HepG2 (cell line): ENCODE data around the gene NOTCH2. TPM values are rescaled to one million over a fixed set of nuclear protein-coding genes. Genes with fewer than 3 reads are reported as not detected.
"Not testable (repeated sequence)": the region's sequence is repeated elsewhere in the genome, so short reads cannot be mapped to it uniquely, and the experiment has no call there.

ENCODE experiments used
- ATAC-seq: fragments of 200-7000 bp; cut with Tn5 transposase; 3 replicates; pipeline ENCODE4 v1.9.1; 2020; ENCODE audit warnings: mild to moderate bottlenecking, moderate library complexity
- BruUV-seq: library from RNA; stranded (reverse); fragments of 400-500 nt; replicated peaks from 2 replicates; lab custom pipeline; 2021; lab: Mats Ljungman, UMichigan
- CTCF ChIA-PET: fragments of 300-600 bp; formaldehyde crosslinking; extraction: SDS; loops from one replicate; lab custom pipeline; 2021; ENCODE audit warnings: low total read pairs, inconsistent platforms, low intra/inter-chr PET ratio; lab: Yijun Ruan, JAX
- POLR2A ChIA-PET: fragments of 350-600 bp; sonication (Branson Sonifier 250); formaldehyde crosslinking; loops from one replicate; lab custom pipeline; 2020; ENCODE audit warnings: antibody characterized with exemption, inconsistent platforms; lab: Yijun Ruan, JAX
- DNase-seq: peaks from one replicate; pipeline ENCODE4 v3.0.0-alpha.2; 2015; ENCODE audit warnings: low spot score
- FAIRE-seq: peaks from 3 replicates; lab custom pipeline; 2011; peaks lifted over from hg19 to GRCh38; lab: Jason Lieb, UNC
- H2AFZ ChIP-seq: one replicate; pipeline ENCODE4 v1.6.1; 2011; ENCODE audit warnings: low read length, inconsistent platforms
- H3K27ac ChIP-seq: fragments of 300-600 bp; 3 replicates; pipeline ENCODE4 v1.8.0; 2011; ENCODE audit warnings: mixed run types, mild to moderate bottlenecking, mixed read lengths, low read length, inconsistent platforms; ENCODE audit not compliant: insufficient read depth; ENCODE audit errors: extremely low read length
- H3K27me3 ChIP-seq, 2 experiments: fragments of 200-600 bp in 1 of 2; 2 replicates in 1 of 2; 3 replicates in 1 of 2; pipeline versions ENCODE4 v1.6.0 to v1.8.0; 2011; ENCODE audit warnings: low read length in 2 of 2, mild to moderate bottlenecking in 2 of 2, moderate library complexity in 2 of 2, inconsistent platforms in 1 of 2; ENCODE audit not compliant: insufficient read depth in 2 of 2, control insufficient read depth in 1 of 2
- H3K36me3 ChIP-seq, 2 experiments: fragments of 200-600 bp in 1 of 2; replicated peaks in 1 of 2; 2 replicates in 1 of 2; 3 replicates in 1 of 2; pipeline versions ENCODE4 v1.5.1 to v1.8.0; 2011; ENCODE audit warnings: low read length in 2 of 2, inconsistent platforms in 1 of 2; ENCODE audit not compliant: insufficient read depth in 2 of 2, control insufficient read depth in 1 of 2
- H3K4me1 ChIP-seq: 2 replicates; pipeline ENCODE4 v1.5.1; 2012; ENCODE audit warnings: low read length, inconsistent platforms; ENCODE audit not compliant: insufficient read depth
- H3K4me2 ChIP-seq: 2 replicates; pipeline ENCODE4 v1.6.0; 2011; ENCODE audit warnings: low read depth, low read length, inconsistent platforms
- H3K4me3 ChIP-seq, 3 experiments: fragments of 200-600 bp in 1 of 3; sonication (generic), shearing (Covaris generic) in 1 of 3; replicated peaks in 1 of 3; 2 replicates each; pipeline ENCODE4 v1.5.1; 2011 to 2016; ENCODE audit warnings: low read length in 3 of 3, inconsistent platforms in 2 of 3, low read depth in 2 of 3, mild to moderate bottlenecking in 2 of 3, control low read depth in 1 of 3, mixed read lengths in 1 of 3; ENCODE audit not compliant: insufficient read depth in 1 of 3
- H3K79me2 ChIP-seq: one replicate; pipeline ENCODE4 v1.6.1; 2011; ENCODE audit warnings: low read length, inconsistent platforms; ENCODE audit not compliant: insufficient read depth
- H3K9ac ChIP-seq: 2 replicates; pipeline ENCODE4 v1.6.0; 2011; ENCODE audit warnings: mild to moderate bottlenecking, low read depth, low read length, inconsistent platforms; ENCODE audit not compliant: insufficient read depth
- H3K9me3 ChIP-seq: 2 replicates; pipeline ENCODE4 v1.5.1; 2012; ENCODE audit warnings: mild to moderate bottlenecking, low read length
- H4K20me1 ChIP-seq: 2 replicates; pipeline ENCODE4 v1.6.0; 2011; ENCODE audit warnings: inconsistent platforms, mild to moderate bottlenecking, low read length, moderate library complexity; ENCODE audit not compliant: insufficient read depth
- WGBS: methylation state at CpG from one replicate; pipeline ENCODE4 v1.1.6; 2017; ENCODE audit warnings: low lambda C conversion rate; 5-methylcytosine and 5-hydroxymethylcytosine counted together
- in situ Hi-C: cut with HindIII; loops from 2 replicates; pipeline ENCODE4 v1.10.0; 2017; ENCODE audit warnings: low pct_unique_long_range_greater_than_20kb; ENCODE audit not compliant: extremely low pct_ligation_motif_present
- intact Hi-C: fragments of 100-400 bp; cut with micrococcal nuclease; formaldehyde crosslinking; loops from one replicate; pipeline ENCODE4 v1.10.0; 2022; ENCODE audit not compliant: unreplicated experiment
- polyA plus RNA-seq, 8 experiments: library from polyadenylated mRNA; depleted of rRNA in 3 of 8; stranded (reverse) in 7 of 8; unstranded in 1 of 8; fragments of >200 nt; fragmentation: Illumina TruSeq in 4 of 8; extraction: Trizol in 4 of 8; gene quantifications; 2 replicates each; pipeline versions ENCODE4 v1.2.1 to v1.2.3, GENCODE V29; 2011 to 2016; ENCODE audit warnings: low read depth in 4 of 8, missing spikeins in 1 of 8, mixed read lengths in 1 of 8; ENCODE audit not compliant: insufficient read depth in 1 of 8
- total RNA-seq, 5 experiments: library from RNA; depleted of rRNA; stranded (reverse); fragments of >200 nt; fragmentation: Illumina TruSeq; extraction: Trizol; gene quantifications; 2 replicates each; pipeline ENCODE4 v1.2.3, GENCODE V29; 2016; ENCODE audit warnings: low read depth in 1 of 5

The NOTCH2 gene
- total and polyA plus RNA-seq, 2 of the 13 experiments (the other 11 are each of a cell fraction or from before 2014, with no cell fraction given): 4.0 to 11.4 TPM

GRCh38 chr1:120068683-120069066 lies 787 bp downstream of the NOTCH2 start:
- H3K4me1 ChIP-seq, in situ Hi-C loops, H3K27ac ChIP-seq, intact Hi-C loops, POLR2A ChIA-PET, FAIRE-seq, H3K79me2 ChIP-seq, ATAC-seq, H3K27me3 ChIP-seq, H2AFZ ChIP-seq, DNase-seq, BruUV-seq, H3K9me3 ChIP-seq, H3K36me3 ChIP-seq, H4K20me1 ChIP-seq, H3K9ac ChIP-seq, H3K4me2 ChIP-seq, CTCF ChIA-PET: not testable (repeated sequence)
- no CpG with 5 or more reads among the region's 28 CpGs for WGBS
- H3K4me3 ChIP-seq: peak overlapping the region in 2 of 3 experiments; percentile 40 to 55; a peak in 3 of 6 replicates

DNA sequence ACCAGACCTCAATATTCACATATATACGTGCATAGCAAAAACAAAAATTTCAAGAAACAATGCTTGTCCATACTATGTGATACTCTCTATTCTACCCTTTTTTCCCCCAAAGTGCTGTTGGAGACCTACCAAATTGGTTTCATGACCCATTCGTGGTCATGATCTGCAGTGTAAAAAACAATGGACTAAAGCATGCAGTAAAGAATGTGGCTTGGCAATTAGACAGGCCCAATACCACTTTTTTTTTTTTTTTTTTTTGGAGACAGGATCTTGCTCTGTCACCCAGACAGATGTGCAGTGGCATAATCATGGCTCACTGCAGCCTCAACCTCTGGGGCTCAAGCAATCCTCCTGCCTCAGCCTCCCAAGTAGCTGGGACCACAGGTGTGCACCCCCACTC lies 21.3 kb downstream of the NOTCH2 start:
- intact Hi-C loops: not testable (repeated sequence)

DNA sequence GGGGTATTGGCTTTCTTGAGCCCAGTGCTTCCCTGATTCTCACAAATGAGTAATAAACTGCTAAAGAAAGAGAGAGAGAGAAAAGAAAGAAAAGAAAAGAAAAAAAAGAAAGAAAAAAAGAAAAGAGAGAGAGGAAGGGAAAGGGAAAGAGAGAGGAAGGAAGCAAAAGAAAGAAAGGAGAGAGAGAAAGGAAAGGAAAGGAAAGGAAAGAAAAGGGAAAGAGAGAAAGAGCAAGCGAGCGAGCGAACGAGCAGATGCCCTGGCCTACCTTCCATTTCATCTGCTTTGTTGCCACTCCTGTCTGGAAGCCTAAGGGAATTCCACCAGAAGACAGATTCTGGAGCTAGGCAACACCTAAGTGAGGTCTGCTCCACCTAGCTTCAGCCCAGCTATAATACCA lies 27.7 kb downstream of the NOTCH2 start:
- BruUV-seq, H3K4me2 ChIP-seq, H3K9me3 ChIP-seq, H4K20me1 ChIP-seq, in situ Hi-C loops, H3K4me3 ChIP-seq, H3K27me3 ChIP-seq, H3K4me1 ChIP-seq, intact Hi-C loops, H3K79me2 ChIP-seq, H3K9ac ChIP-seq, FAIRE-seq, H3K27ac ChIP-seq, POLR2A ChIA-PET, H2AFZ ChIP-seq, DNase-seq, H3K36me3 ChIP-seq, CTCF ChIA-PET, ATAC-seq: not testable (repeated sequence)
- 98% methylated on average over 4 of the region's 4 CpGs for WGBS

More for the DNA sequence above, 21.3 kb downstream of the NOTCH2 start:
- FAIRE-seq, H2AFZ ChIP-seq, ATAC-seq, H3K27me3 ChIP-seq, H3K79me2 ChIP-seq, BruUV-seq, H3K36me3 ChIP-seq, H3K4me1 ChIP-seq, H4K20me1 ChIP-seq, H3K4me3 ChIP-seq, DNase-seq, H3K9ac ChIP-seq, H3K9me3 ChIP-seq, H3K27ac ChIP-seq, H3K4me2 ChIP-seq, CTCF ChIA-PET, in situ Hi-C loops, POLR2A ChIA-PET: not testable (repeated sequence)
- WGBS: 100% methylated on average over 1 of the region's 2 CpGs
